ENCODE data around the gene CNPY4.

Gene CNPY4

GRCh38 chr7:100095704-100096103 lies 23.7 kb upstream of the CNPY4 start:
- Histone ChIP-seq H3K4me1 (ENCODE audit: insufficient read depth, low read length) (peaks cover 50% of the 10 kb centered on the region), H2AFZ (ENCODE audit: low read depth, low read length) (no peak overlapping the region), H3K27me3 (ENCODE audit: insufficient read depth, low read length, poor library complexity) (no peaks in the 10 kb centered on the region), H3K9ac (ENCODE audit: low read depth, low read length) (no peak overlapping the region), H3K36me3 (ENCODE audit: insufficient read depth, low read length) (peaks cover 99% of the 10 kb centered on the region), H3K4me2 (ENCODE audit: insufficient read depth, low read length) (0 out of 2 replicates have a peak overlapping the region, but pooled peaks have one; percentile 19), H3K9me3 (ENCODE audit: insufficient read depth, low read length, severe bottlenecking) (no peaks in the 10 kb centered on the region), H3K4me3 (ENCODE audit: low read depth in 1 of 2, low read length in 2 of 2) (no peak overlapping the region), H3K27ac (ENCODE audit: low read length) (no peak overlapping the region), H3K79me2 (ENCODE audit: insufficient read depth, low read length) (peaks cover 67% of the 10 kb centered on the region), H4K20me1 (ENCODE audit: insufficient read depth, low read length) (peaks cover 87% of the 10 kb centered on the region)
- ATAC-seq (ENCODE audit: insufficient read depth, low read depth) (no peak), DNase-seq (no peak)
- no peak for TF ChIP-seq EZH2 (IDR thresholded peaks at IDR 0.05; ENCODE audit: borderline replicate concordance, low read depth, low read length, severe bottlenecking)
- TF ChIP-seq CTCF (IDR thresholded peaks at IDR 0.05; ENCODE audit: borderline replicate concordance, extremely low read depth, low read length, poor library complexity, severe bottlenecking) = no peak

- no peak overlapping the region for H2AFZ ChIP-seq (ENCODE audit: low read depth, low read length)
- no peak overlapping the region for H3K27ac ChIP-seq (ENCODE audit: low read length)
- H3K9ac ChIP-seq (ENCODE audit: low read depth, low read length) = peak overlapping the region; percentile 93
- peak overlapping the region; percentile 68 for H3K4me2 ChIP-seq (ENCODE audit: insufficient read depth, low read length)
- no peak for DNase-seq
- H3K79me2 ChIP-seq (ENCODE audit: insufficient read depth, low read length) = peaks cover 81% of the 10 kb centered on the region
- no peaks in the 10 kb centered on the region for H3K9me3 ChIP-seq (ENCODE audit: insufficient read depth, low read length, severe bottlenecking)
- H3K4me1 ChIP-seq (ENCODE audit: insufficient read depth, low read length) = peaks cover 59% of the 10 kb centered on the region
- peaks cover 58% of the 10 kb centered on the region for H4K20me1 ChIP-seq (ENCODE audit: insufficient read depth, low read length)
- ATAC-seq (ENCODE audit: insufficient read depth, low read depth) = no peak
- H3K27me3 ChIP-seq (ENCODE audit: insufficient read depth, low read length, poor library complexity) = no peaks in the 10 kb centered on the region
- H3K36me3 ChIP-seq (ENCODE audit: insufficient read depth, low read length) = peaks cover 78% of the 10 kb centered on the region
- peak overlapping the region in 1 of 2 experiments; percentile 64; a peak in 2 of 4 replicates for H3K4me3 ChIP-seq (ENCODE audit: low read depth in 1 of 2, low read length in 2 of 2)
- TF ChIP-seq EZH2 (IDR thresholded peaks at IDR 0.05; ENCODE audit: borderline replicate concordance, low read depth, low read length, severe bottlenecking) = no peak
- no peak for TF ChIP-seq CTCF (IDR thresholded peaks at IDR 0.05; ENCODE audit: borderline replicate concordance, extremely low read depth, low read length, poor library complexity, severe bottlenecking)
These were observed 20.5 kb upstream of the CNPY4 start for GRCh38 chr7:100098913-100099312.

GRCh38 chr7:100099452-100099851 lies 20.0 kb upstream of the CNPY4 start:
- Histone ChIP-seq H2AFZ (ENCODE audit: low read depth, low read length) (no peak overlapping the region), H4K20me1 (ENCODE audit: insufficient read depth, low read length) (peaks cover 52% of the 10 kb centered on the region), H3K79me2 (ENCODE audit: insufficient read depth, low read length) (peaks cover 76% of the 10 kb centered on the region), H3K4me3 (ENCODE audit: low read depth in 1 of 2, low read length in 2 of 2) (peak overlapping the region; percentile 64 to 76; a peak in 3 of 4 replicates), H3K27me3 (ENCODE audit: insufficient read depth, low read length, poor library complexity) (no peaks in the 10 kb centered on the region), H3K9ac (ENCODE audit: low read depth, low read length) (peak overlapping the region; percentile 93), H3K4me2 (ENCODE audit: insufficient read depth, low read length) (peak overlapping the region; percentile 68), H3K4me1 (ENCODE audit: insufficient read depth, low read length) (peaks cover 59% of the 10 kb centered on the region), H3K27ac (ENCODE audit: low read length) (peak overlapping the region; percentile 93), H3K9me3 (ENCODE audit: insufficient read depth, low read length, severe bottlenecking) (no peaks in the 10 kb centered on the region), H3K36me3 (ENCODE audit: insufficient read depth, low read length) (peaks cover 78% of the 10 kb centered on the region)
- DNase-seq = no peak
- ATAC-seq (ENCODE audit: insufficient read depth, low read depth) = no peak
- TF ChIP-seq EZH2 (IDR thresholded peaks at IDR 0.05; ENCODE audit: borderline replicate concordance, low read depth, low read length, severe bottlenecking) (no peak), CTCF (IDR thresholded peaks at IDR 0.05; ENCODE audit: borderline replicate concordance, extremely low read depth, low read length, poor library complexity, severe bottlenecking) (no peak)

All from DND-41 (cell line).